GM18505 (cell line): Measurements from ENCODE around the gene NOL12.
"Not testable (repeated sequence)": the region's sequence is repeated elsewhere in the genome, so short reads cannot be mapped to it uniquely, and the experiment has no call there.

Experiments used
- ATAC-seq: cut with Tn5 transposase; IDR thresholded peaks from one replicate; pipeline ENCODE4 v1.9.1; 2021; ENCODE audit not compliant: unreplicated experiment
- POLR2A ChIP-seq: IDR thresholded peaks from 4 replicates; pipeline ENCODE4 v1.6.1; 2011; ENCODE audit warnings: borderline replicate concordance; ENCODE audit not compliant: insufficient read depth, insufficient read length; ENCODE audit errors: extremely low read depth

Gene NOL12

DNA sequence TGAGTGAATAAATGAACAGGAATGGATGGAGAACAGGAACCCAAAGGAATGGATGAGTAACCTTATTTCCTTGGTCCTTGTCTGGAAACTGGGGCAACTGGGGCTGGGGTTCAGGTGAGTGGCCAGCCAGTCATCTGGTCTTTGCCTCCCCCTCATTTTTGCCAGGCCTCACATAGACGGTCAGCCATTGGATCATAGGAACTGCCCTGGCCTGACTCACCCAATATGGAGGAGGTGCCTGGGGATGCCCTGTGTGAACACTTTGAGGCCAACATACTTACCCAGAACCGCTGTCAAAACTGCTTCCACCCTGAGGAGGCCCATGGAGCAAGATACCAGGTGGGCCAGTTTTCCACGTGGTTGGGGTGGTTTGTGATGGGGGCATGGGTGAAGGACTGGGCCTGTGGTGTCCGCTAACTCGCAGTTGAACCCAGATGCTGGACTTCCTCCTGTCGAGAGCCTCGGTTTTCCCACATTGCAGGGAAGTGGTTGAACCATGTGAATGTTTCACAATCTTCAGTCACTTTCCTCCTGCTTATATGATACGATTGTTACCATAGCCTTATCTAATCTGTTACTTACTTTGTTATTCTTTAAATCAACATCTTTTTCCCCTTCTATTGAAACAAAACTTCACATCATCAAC is 15.1 kb downstream of the NOL12 start:
- no peak for ATAC-seq
- no peak for TF ChIP-seq POLR2A

DNA sequence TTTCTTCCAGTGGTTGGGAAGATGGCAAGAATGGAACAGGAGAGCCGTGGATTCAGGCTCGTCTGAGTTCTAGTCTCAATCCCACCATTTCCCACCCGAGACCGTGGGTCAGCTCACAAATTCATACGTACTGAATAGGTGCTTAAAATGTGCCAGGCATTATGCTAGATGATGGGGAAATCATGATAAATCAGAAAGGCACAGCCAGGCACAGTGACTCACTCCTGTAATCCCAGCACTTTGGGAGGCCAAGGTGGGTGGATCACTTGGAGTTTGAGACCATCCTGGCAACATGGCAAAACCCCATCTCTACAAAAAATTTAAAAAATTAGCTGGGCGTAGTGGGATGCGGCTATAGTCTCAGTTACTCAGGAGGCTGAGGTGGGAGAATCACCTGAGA is 17.8 kb downstream of the NOL12 start:
- no peak for TF ChIP-seq POLR2A
- no peak for ATAC-seq

DNA sequence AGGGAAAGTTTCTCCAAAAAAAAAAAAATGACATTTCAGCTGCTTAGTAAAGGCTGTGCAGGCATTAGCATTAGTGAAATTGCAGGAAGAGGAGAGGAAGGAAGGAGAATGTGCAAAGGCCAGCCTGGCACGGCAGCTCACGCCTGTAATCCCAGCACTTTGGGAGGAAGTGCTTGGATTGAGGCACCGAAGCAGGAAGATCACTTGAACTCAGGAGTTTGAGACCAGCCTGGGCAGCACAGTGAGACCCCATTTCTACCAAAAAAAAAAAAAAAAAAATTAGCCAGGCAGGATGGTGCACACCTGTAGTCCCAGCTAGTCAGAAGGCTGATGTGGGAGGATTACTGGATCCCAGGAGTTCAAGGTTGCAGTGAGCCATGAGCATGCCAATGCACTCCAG is 18.5 kb downstream of the NOL12 start:
- no peak for ATAC-seq
- no peak for TF ChIP-seq POLR2A

DNA sequence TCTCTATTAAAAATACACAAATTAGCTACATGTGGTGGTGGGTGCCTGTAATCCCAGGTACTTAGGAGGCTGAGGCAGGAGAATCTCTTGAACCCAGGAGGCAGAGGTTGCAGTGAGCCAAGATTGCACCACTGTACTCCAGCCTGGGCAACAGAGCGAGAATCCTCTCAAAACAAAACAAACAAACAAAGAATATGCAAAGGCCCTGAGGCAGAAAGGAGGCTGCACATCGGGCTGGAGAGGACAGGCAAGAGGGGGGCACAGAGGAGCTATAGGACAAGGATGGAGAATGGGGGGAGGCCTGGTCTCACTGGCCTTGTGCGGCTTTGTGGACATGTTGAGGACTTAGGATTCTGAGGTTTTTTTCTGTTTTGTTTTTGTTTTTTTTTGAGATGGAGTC is 19.1 kb downstream of the NOL12 start:
- no peak for TF ChIP-seq POLR2A
- ATAC-seq: no peak

DNA sequence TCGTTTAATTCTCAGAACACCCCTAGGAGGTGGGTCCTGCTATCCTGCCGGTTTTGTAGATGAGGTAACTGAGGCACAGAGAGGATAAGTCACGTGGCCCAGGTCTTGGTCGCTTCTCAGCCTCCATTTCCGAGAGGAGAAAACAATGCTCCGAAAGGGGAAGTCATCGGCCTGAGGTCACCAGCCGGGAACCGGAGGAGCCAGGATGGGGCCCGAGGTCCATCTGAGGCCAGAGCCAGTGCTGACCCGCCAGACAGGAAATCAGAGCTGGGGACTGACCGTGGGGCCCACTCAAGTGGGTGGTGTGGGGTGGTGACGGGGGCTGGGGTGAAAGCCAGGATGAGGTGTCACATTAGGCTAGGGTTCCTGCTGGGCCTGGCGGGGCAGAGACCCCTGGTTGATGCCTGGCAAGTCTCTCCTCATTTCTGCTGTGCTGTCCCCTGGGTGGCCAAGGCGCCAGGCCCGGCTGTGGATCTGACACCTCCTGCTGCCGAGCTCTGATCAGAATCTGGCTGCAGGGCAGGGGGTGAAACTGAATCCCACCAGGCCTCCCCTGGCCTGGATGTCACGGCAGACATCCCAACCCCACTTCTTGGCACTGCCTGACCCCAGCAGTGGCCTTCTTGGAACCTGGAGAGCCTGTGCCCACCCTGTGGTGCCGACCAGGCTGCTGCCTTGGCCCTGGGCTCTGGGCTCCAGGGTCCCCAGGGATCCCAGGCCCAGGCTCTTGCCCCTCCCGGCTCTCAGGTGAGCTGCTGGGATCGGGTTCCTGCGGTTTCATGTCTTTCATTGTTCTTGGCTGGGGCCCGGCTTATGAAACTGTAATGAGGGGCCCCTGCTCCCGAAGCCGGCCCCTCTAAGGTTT is 22.7 kb downstream of the NOL12 start:
- no peak for TF ChIP-seq POLR2A
- ATAC-seq: no peak

DNA sequence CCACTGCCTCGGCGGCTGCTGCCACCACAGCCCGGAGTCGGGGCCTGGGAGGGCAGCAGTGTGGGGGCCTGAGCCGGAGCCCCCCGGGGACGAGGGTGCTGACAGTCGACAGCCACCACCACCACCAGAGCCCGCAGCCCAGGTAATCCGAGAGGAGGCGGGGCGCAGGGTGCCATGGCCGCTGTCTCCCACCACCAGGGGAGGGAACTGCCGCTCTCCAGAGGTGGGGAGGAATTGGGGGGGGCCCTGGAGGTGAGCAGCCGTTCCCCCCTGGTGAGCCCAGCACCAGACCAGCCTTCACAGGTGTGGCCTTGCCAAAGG is 23.3 kb downstream of the NOL12 start:
- no peak for TF ChIP-seq POLR2A
- no peak for ATAC-seq

DNA sequence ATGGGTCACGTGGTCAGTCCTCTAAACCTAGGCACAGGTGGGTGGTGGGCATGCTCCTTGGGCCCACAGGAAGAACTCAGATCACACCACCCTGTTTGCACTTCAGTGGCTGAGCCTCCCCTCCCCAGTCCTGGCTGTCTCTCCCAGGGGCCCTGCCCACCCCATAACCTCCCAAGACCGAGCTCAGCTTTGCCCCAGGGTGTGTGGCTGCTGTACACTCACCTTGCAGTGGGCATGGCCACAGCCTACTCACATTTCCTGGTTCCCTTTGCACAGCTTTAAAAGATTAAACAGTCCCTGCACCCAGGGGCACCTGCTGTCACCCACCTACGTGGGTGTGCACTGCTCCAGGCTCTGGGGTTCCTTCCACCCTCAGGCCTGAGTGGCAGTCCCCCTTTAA is 24.5 kb downstream of the NOL12 start:
- ATAC-seq: no peak
- no peak for TF ChIP-seq POLR2A

DNA sequence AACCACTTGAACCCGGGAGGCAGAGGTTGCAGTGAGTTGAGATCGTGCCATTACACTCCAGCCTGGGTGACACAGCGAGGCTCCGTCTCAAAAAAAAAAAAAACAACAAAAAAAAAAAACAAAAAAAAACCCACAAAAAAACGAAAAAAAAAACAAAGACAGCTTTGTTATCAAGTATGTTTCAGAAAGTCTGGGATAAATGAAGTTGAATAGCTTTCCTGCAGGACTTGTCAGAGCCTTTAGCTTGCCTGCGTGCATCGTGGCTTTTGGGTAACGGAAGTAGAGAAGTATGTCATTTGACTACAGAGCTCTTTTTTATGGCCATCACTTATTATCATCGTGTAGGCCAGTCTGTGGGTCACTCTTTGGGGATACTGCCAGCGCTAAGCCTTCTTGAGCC is 25.3 kb downstream of the NOL12 start:
- ATAC-seq: no peak
- no peak for TF ChIP-seq POLR2A

DNA sequence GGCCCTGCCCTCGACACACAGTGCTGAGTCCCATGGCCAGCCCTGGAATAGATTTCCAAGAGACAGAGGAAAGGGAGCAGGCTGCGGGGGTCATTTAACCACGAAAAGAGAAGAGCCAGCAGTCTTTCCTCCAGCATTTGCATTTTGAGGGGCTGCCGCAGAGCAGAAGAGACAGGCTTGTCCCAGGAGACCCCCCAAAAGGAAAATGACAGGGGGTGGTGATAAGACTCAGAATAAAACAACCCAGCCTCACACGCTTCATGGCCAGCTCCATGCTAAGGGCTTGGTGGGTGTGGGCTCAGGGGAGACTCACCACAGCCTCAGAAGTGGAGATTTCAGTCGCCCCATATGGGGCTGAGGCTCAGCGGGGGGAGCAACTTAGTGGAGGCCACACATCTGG is 27.6 kb downstream of the NOL12 start:
- TF ChIP-seq POLR2A: no peak
- no peak for ATAC-seq

DNA sequence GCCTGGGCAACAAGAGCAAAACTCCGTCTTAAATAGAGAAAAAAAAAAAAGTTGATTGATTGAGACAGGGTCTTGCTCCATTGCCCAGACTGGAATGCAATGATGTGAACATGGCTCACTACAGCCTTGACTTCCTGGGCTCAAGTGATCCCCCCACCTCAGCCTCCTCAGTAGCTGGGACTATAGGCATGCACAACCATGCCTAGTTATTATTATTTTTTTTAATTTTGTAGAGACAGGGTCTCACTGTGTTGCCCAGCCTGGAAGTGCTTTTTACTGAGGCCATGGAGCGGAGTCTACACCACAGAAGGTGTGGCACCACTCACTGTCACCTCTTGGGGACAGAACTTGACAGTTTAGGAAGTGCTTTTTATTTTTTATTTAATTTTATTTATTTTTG is 28.5 kb downstream of the NOL12 start:
- ATAC-seq: no peak
- no peak for TF ChIP-seq POLR2A

DNA sequence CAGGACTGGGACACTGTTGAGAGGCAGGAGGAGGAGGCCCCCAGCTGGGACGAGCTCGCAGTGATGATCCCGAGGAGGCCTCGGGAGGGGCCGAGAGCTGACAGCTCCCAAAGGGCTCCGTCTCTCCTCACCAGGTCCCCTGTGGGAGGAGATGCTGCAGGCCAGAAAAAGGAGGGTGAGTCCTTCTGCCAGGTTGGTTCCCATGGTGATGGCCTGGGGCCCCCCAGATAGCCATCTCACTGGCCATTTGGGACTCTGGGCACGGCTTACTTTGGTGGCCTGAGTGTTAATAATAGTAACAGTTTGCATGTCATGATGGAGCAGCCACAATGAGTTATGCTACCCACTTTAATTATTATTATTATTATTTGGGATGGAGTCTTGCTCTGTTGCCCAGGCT is 29.6 kb downstream of the NOL12 start:
- ATAC-seq: no peak

DNA sequence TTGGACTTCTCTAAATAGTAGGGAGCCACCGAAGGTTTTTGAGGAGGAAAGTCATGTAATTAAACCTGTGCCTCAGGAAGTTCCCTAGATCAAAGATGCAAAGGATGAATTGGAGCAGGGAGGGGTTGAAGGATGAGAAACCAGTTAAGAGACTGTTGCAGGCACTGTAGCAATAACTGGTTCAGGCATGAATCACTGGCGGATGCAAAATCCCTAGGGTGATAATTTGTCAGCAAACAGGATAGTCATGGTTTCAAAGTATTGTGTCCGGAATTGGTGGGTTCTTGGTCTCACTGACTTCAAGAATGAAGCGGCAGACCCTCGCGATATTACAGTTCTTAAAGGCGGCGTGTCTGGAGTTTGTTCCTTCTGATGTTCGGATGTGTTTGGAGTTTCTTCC is 30.6 kb downstream of the NOL12 start:
- TF ChIP-seq POLR2A: no peak
- ATAC-seq: no peak

More for the DNA sequence above, 29.6 kb downstream of the NOL12 start:
- no peak for TF ChIP-seq POLR2A

DNA sequence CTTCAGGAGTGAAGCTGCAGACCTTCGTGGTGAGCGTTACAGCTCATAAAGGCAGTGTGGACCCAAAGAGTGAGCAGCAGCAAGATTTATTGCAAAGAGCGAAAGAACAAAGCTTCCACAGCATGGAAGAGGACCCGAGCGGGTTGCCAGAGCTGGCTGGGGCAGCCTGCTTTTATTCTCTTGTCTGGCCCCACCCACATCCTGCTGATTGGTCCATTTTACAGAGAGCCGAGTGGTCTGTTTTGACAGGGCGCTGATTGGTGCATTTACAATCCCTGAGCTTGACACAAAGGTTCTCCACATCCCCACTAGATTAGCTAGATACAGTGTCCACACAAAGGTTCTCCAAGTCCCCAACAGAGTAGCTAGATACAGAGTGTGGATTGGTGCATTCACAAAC is 31.1 kb downstream of the NOL12 start:
- ATAC-seq: not testable (repeated sequence)

DNA sequence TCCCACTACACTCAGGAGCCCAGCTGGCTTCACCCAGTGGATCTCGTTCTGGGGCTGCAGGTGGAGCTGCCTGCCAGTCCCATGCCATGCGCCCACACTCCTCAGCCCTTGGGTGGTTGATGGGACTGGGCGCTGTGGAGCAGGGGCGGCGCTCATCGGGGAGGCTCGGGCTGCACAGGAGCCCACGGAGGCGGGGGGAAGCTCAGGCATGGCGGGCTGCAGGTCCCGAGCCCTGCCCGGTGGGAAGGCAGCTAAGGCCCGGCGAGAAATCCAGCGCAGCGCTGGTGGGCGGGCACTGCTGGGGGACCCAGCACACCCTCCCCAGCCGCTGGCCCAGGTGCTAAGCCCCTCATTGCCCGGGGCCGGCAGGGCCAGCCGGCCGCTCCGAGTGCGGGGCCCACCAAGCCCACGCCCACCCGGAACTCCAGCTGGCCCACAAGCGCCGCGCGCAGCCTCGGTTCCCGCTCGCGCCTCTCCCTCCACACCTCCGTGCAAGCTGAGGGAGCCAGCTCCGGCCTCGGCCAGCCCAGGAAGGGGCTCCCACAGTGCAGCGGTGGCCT is 31.7 kb downstream of the NOL12 start:
- ATAC-seq: not testable (repeated sequence)
